Loucy (cell line): ENCODE measurements around the gene ZNF205.

Source experiments
- H2AFZ ChIP-seq: fragments of 200-600 bp; sonication (generic); 2 replicates; pipeline ENCODE4 v1.6.0; 2016; ENCODE audit warnings: antibody characterized with exemption, mild to moderate bottlenecking, low read length, moderate library complexity
- H3F3A ChIP-seq: fragments of 200-600 bp; 2 replicates; pipeline ENCODE4 v1.6.0; 2016; ENCODE audit warnings: antibody characterized with exemption, low read depth, mild to moderate bottlenecking
- H3K27me3 ChIP-seq: fragments of 200-600 bp; sonication (generic); 2 replicates; pipeline ENCODE4 v1.6.1; 2014; ENCODE audit warnings: low read length, mild to moderate bottlenecking; ENCODE audit not compliant: insufficient read depth, poor library complexity, severe bottlenecking
- H3K36me3 ChIP-seq: fragments of 200-600 bp; sonication (generic); 2 replicates; pipeline ENCODE4 v1.6.1; 2016; ENCODE audit warnings: low read length; ENCODE audit not compliant: insufficient read depth
- H3K4me1 ChIP-seq: fragments of 200-600 bp; sonication (generic); 2 replicates; pipeline ENCODE4 v1.5.1; 2014; ENCODE audit warnings: low read length, mild to moderate bottlenecking; ENCODE audit not compliant: insufficient read depth, poor library complexity, severe bottlenecking
- H3K4me2 ChIP-seq: fragments of 200-600 bp; sonication (generic); 2 replicates; pipeline ENCODE4 v1.6.0; 2014; ENCODE audit warnings: antibody characterized with exemption, low read length, low read depth, mild to moderate bottlenecking; ENCODE audit not compliant: poor library complexity, severe bottlenecking
- H3K4me3 ChIP-seq: fragments of 200-600 bp; sonication (generic); 2 replicates; pipeline ENCODE4 v1.5.1; 2014; ENCODE audit warnings: low read length, mild to moderate bottlenecking, mixed read lengths; ENCODE audit not compliant: poor library complexity, severe bottlenecking
- H3K79me2 ChIP-seq: fragments of 200-600 bp; sonication (generic); 2 replicates; pipeline ENCODE4 v1.6.1; 2014; ENCODE audit warnings: low read length; ENCODE audit not compliant: insufficient read depth
- H3K9ac ChIP-seq: fragments of 200-600 bp; sonication (generic); 2 replicates; pipeline ENCODE4 v1.6.0; 2014; ENCODE audit warnings: mild to moderate bottlenecking, low read depth, low read length, moderate library complexity; ENCODE audit not compliant: poor library complexity, severe bottlenecking
- H3K9me2 ChIP-seq: fragments of 200-600 bp; sonication (generic); replicated peaks from 2 replicates; pipeline ENCODE4 v1.6.1; 2016; ENCODE audit warnings: low read depth, low read length, mixed read lengths
- H3K9me3 ChIP-seq: fragments of 200-600 bp; sonication (generic); 2 replicates; pipeline ENCODE4 v1.6.1; 2014; ENCODE audit warnings: mild to moderate bottlenecking, antibody characterized with exemption, low read length, low read depth; ENCODE audit not compliant: insufficient read depth
- H4K20me1 ChIP-seq: fragments of 200-600 bp; sonication (generic); 2 replicates; pipeline ENCODE4 v1.6.0; 2014; ENCODE audit warnings: antibody characterized with exemption, low read length, mild to moderate bottlenecking; ENCODE audit not compliant: insufficient read depth, poor library complexity, severe bottlenecking
- CTCF ChIP-seq: fragments of 200-600 bp; sonication (generic); conservative IDR thresholded peaks from 2 replicates; pipeline ENCODE4 v1.5.1; 2014; ENCODE audit warnings: mild to moderate bottlenecking, antibody characterized with exemption, low read length
- EZH2phosphoT487 ChIP-seq: fragments of 200-600 bp; IDR thresholded peaks from 2 replicates; pipeline ENCODE4 v1.6.1; 2018; ENCODE audit warnings: antibody characterized with exemption, mild to moderate bottlenecking, moderate library complexity, borderline replicate concordance

ZNF205 gene

GRCh38 chr16:3142770-3143169 is 30.4 kb downstream of the ZNF205 start:
- no peaks in the 10 kb centered on the region for H4K20me1 ChIP-seq
- H3F3A ChIP-seq = no peaks in the 10 kb centered on the region
- H3K4me3 ChIP-seq = no peak overlapping the region

GRCh38 chr16:3143189-3143588 is 30.8 kb downstream of the ZNF205 start:
- Histone ChIP-seq H3K9me2 (no peaks in the 10 kb centered on the region), H4K20me1 (no peaks in the 10 kb centered on the region), H3K4me3 (no peak overlapping the region), H2AFZ (no peak overlapping the region), H3K4me1 (no peaks in the 10 kb centered on the region), H3F3A (no peaks in the 10 kb centered on the region), H3K27me3 (no peaks in the 10 kb centered on the region), H3K4me2 (no peak overlapping the region), H3K9me3 (no peaks in the 10 kb centered on the region), H3K36me3 (no peaks in the 10 kb centered on the region), H3K79me2 (no peaks in the 10 kb centered on the region), H3K9ac (no peak overlapping the region)
- TF ChIP-seq CTCF (no peak), EZH2phosphoT487 (no peak)

More at GRCh38 chr16:3142770-3143169, 30.4 kb downstream of the ZNF205 start:
- Histone ChIP-seq H3K4me1 (no peaks in the 10 kb centered on the region), H3K36me3 (no peaks in the 10 kb centered on the region), H3K9me3 (no peaks in the 10 kb centered on the region), H3K4me2 (no peak overlapping the region), H3K27me3 (no peaks in the 10 kb centered on the region), H3K79me2 (no peaks in the 10 kb centered on the region), H3K9ac (no peak overlapping the region), H3K9me2 (no peaks in the 10 kb centered on the region), H2AFZ (no peak overlapping the region)
- no peak for TF ChIP-seq EZH2phosphoT487
- TF ChIP-seq CTCF = no peak

GRCh38 chr16:3143598-3144320 is 31.4 kb downstream of the ZNF205 start:
- Histone ChIP-seq H2AFZ (no peak overlapping the region), H3K9ac (no peak overlapping the region), H3K9me2 (no peaks in the 10 kb centered on the region), H3K27me3 (no peaks in the 10 kb centered on the region), H3K36me3 (no peaks in the 10 kb centered on the region), H3K4me2 (no peak overlapping the region), H3K9me3 (no peaks in the 10 kb centered on the region), H3K4me1 (no peaks in the 10 kb centered on the region), H3K79me2 (no peaks in the 10 kb centered on the region), H3K4me3 (no peak overlapping the region), H4K20me1 (no peaks in the 10 kb centered on the region), H3F3A (no peaks in the 10 kb centered on the region)
- no peak for TF ChIP-seq EZH2phosphoT487
